C4-2B (cell line): ENCODE measurements around the gene INS.

ENCODE experiments used
- CTCF ChIP-seq: fragments of 450-650 bp; conservative IDR thresholded peaks from 2 replicates; pipeline ENCODE4 v1.5.1; 2017; ENCODE audit warnings: mild to moderate bottlenecking
- ZFX ChIP-seq: fragments of 450-650 bp; IDR thresholded peaks from 2 replicates; pipeline ENCODE4 v1.6.1; 2017

DNA sequence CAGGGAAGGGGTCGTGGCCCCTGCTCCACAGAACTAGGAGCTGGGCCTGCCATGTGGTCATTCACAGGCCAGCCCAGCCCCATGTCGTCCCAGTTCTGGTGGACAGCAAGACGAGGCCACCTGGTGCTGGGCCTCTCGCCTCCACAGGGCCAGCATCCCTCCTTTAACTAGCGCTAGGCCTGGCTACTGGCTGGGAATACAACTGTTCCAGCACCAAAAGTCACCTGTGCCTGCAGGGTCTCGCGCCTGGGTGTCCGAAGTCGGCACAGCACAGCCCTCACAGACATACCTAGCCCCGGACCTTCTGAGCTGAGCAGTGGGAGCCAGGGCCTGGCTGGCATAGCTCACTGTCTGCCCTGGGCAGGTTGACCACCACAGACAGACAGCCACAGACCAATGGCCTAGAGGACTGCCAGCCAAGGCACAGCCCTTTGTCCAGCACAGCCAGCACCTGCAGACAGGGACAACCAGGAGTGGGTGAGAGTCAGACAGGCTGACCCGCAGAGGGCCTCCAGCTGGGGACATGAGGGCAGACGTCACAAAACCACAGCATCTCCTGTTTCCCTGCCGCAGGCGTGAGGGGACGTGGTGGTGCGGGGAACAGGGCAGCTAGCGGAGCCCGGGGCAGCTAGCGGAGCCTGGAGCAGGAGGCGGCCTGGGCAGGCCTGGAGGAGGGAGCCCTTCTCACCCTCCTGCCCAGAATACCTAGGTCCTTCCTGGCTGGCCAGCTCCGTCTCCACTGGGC is 37.8 kb upstream of the INS start:
- TF ChIP-seq CTCF (no peak), ZFX (no peak)
